Mesothelial cell of epicardium (in vitro differentiated cells): ENCODE results near the gene HSPA4L. TPM values are rescaled to one million over a fixed set of nuclear protein-coding genes. Genes with fewer than 3 reads are reported as not detected.
A peak's percentile ranks its signal among the peaks of the same experiment; 100 is the strongest.

Experiments
- DNase-seq, 2 experiments: peaks; one replicate each; pipeline ENCODE4 v3.0.0; 2021; ENCODE audit warnings: low spot score in 2 of 2; ENCODE audit not compliant: unreplicated experiment in 2 of 2
- H3K27ac Mint-ChIP-seq: 2 replicates; pipeline ENCODE4 v1.8.0; 2021; ENCODE audit warnings: mixed read lengths
- H3K27me3 Mint-ChIP-seq: 2 replicates; pipeline ENCODE4 v1.8.0; 2021; ENCODE audit warnings: low read depth, mixed read lengths
- H3K36me3 Mint-ChIP-seq: 2 replicates; pipeline ENCODE4 v1.8.0; 2021; ENCODE audit warnings: mixed read lengths
- H3K4me1 Mint-ChIP-seq: 2 replicates; pipeline ENCODE4 v1.8.0; 2021; ENCODE audit warnings: mixed read lengths
- H3K4me3 Mint-ChIP-seq: 2 replicates; pipeline ENCODE4 v1.8.0; 2021; ENCODE audit warnings: mild to moderate bottlenecking, moderate library complexity, mixed read lengths
- H3K9me3 Mint-ChIP-seq: 2 replicates; pipeline ENCODE4 v1.8.0; 2021; ENCODE audit warnings: mixed read lengths
- total RNA-seq: library from RNA; stranded (reverse); gene quantifications from 3 replicates; pipeline ENCODE4 v1.2.1, GENCODE V29; 2021
- TF ChIP-seq, protein P1 (sequence below): fragments of 200-600 bp; sonication (generic); IDR thresholded peaks from one replicate; pipeline ENCODE4 v1.5.0; 2021; ENCODE audit warnings: antibody characterized with exemption; ENCODE audit not compliant: unreplicated experiment

Gene HSPA4L
- total RNA-seq, 1 donor from 2014 or later = 4.6 TPM

DNA sequence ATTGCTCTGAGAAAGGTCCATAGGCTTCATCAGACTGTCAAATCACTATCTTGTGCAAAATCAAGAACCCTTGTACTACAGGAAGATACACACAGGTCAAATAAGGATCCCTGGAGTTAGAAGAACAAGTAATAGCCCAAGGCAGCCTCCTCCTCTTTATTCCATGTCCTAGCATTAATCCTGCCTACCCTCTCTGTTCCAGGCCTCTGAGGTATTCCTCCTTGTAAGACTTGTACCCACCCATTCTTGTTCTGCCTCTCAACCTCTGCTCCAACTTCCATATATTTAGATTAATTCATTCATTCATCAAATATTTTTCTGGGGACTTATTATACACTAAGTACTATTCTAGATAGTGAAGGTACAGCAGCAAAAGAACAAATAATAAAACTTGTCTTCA is 88.2 kb downstream of the HSPA4L start:
- H3K27ac Mint-ChIP-seq = no peak overlapping the region
- no peaks in the 10 kb centered on the region for H3K27me3 Mint-ChIP-seq
- peaks cover 8% of the 10 kb centered on the region for H3K36me3 Mint-ChIP-seq
- no peak overlapping the region for H3K4me3 Mint-ChIP-seq
- TF ChIP-seq, protein P1, sequence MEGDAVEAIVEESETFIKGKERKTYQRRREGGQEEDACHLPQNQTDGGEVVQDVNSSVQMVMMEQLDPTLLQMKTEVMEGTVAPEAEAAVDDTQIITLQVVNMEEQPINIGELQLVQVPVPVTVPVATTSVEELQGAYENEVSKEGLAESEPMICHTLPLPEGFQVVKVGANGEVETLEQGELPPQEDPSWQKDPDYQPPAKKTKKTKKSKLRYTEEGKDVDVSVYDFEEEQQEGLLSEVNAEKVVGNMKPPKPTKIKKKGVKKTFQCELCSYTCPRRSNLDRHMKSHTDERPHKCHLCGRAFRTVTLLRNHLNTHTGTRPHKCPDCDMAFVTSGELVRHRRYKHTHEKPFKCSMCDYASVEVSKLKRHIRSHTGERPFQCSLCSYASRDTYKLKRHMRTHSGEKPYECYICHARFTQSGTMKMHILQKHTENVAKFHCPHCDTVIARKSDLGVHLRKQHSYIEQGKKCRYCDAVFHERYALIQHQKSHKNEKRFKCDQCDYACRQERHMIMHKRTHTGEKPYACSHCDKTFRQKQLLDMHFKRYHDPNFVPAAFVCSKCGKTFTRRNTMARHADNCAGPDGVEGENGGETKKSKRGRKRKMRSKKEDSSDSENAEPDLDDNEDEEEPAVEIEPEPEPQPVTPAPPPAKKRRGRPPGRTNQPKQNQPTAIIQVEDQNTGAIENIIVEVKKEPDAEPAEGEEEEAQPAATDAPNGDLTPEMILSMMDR = no peak
- peaks cover 5% of the 10 kb centered on the region for H3K4me1 Mint-ChIP-seq
- H3K9me3 Mint-ChIP-seq = peaks cover 9% of the 10 kb centered on the region
- no peak for DNase-seq

DNA sequence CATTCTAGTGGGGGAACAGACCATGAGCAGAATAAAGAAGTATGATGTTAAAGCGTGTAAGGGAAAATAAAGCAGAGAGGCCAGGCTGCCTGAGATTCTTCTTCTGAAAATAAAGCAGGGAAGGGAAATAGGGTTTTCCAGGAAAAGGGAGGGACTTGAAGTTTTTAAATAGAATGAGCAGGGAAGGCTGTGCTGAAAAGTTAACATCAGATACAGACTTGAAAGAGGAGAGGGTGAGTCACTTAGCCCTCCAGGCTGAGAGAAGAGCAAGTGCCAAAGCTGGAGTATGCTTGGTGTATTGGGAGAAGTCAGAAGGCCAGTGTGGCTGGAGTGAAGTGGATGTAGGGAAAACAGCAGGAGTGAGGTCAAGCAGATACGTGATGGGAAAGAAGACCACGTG is 88.6 kb downstream of the HSPA4L start:
- H3K9me3 Mint-ChIP-seq = peaks cover 9% of the 10 kb centered on the region
- H3K27ac Mint-ChIP-seq = peak overlapping the region; percentile 7
- H3K4me3 Mint-ChIP-seq = no peak overlapping the region
- H3K27me3 Mint-ChIP-seq = no peaks in the 10 kb centered on the region
- DNase-seq = no peak
- TF ChIP-seq, protein P1 = no peak
- H3K4me1 Mint-ChIP-seq = peaks cover 5% of the 10 kb centered on the region
- peaks cover 8% of the 10 kb centered on the region for H3K36me3 Mint-ChIP-seq

DNA sequence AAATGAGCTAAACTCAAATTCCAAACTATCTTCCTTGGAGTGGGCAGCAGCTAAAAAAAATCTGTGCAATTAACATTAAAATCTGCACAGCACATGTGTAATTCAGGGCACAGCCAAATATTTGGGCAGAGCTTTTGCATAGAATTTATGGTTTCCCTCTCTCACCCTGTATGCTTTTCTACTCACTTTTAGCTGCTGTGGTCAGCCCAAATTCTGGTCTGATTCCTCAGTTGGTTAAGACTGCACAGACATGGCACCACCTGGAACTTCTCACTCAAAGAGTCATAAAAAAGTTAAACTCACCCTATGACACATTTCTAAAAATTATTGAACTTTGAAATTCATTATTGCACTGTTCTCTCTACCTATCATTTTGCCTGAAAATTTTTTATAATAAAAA is 93.7 kb downstream of the HSPA4L start:
- H3K36me3 Mint-ChIP-seq = peaks cover 8% of the 10 kb centered on the region
- H3K4me3 Mint-ChIP-seq = no peak overlapping the region
- DNase-seq = no peak
- H3K4me1 Mint-ChIP-seq = peaks cover 14% of the 10 kb centered on the region
- H3K27ac Mint-ChIP-seq = no peak overlapping the region
- no peaks in the 10 kb centered on the region for H3K27me3 Mint-ChIP-seq
- TF ChIP-seq, protein P1 = no peak
- peaks cover 5% of the 10 kb centered on the region for H3K9me3 Mint-ChIP-seq

DNA sequence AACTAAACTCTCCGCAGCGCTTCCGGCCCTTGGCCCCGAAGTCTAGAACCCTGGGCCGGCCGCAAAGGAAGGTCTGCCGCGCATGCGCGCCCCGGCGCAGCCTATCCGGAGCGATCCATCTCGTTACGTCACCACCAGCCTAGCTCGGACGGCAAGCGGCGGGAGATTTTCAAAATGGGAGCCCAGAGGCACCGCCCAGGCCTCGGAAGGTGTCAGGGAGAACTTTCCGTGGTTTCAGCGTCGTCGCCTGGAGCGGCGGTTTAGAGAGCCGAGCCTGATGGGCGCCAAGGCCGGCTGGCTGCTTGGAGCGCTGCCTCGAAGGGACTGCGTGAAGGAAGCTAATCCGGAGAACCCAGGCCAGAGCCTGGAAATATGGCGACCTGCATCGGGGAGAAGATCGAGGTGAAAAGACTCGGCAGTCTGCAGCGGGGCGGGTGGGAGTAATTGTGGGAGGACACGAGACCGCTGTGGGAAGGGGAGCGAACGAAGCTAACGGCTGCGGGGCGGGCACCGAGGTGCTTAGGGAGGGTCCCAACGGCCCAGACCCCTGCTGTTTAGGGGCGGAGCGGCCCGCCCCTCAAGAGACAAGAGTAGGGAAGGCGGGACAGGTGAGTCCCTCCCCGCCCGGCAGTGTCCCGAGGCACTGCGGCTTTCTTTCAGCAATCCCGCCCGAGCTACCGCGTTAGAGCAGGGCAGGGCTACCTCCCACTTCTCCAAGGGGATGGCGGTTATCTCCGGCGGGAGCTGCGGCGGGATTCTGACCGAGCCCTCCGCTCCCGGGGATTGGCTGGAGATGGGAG is 98.8 kb downstream of the HSPA4L start, which contains the start of gene PLK4:
TSS of gene PLK4 (plus strand) at position 131 of the 800 bp plus-strand sequence. CDS start at position 373, 242 bp downstream.
- peak; percentile 89 to 97 for DNase-seq
- Mint-ChIP-seq H3K4me1 (peaks cover 22% of the 10 kb centered on the region), H3K36me3 (peaks cover 5% of the 10 kb centered on the region), H3K27ac (peak within 1 kb of the TSS; percentile 99), H3K9me3 (no peaks in the 10 kb centered on the region), H3K27me3 (no peaks in the 10 kb centered on the region), H3K4me3 (peak within 1 kb of the TSS; percentile 91)
- TF ChIP-seq, protein P1 = no peak

DNA sequence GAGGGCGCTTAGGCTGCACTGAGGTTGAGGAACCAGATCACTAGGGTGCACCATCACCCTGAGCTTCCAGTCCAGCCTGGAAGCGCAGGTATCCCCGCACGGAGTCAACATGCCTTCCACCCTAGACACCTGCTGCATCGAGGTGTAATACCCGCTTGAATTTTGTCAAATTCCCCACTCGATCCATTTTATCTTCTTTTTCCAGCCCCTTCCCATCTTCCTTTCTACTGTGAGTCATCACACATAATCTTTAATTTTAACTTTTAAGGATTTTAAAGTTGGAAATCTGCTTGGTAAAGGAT is 99.4 kb downstream of the HSPA4L start:
- TF ChIP-seq, protein P1 = no peak
- no peaks in the 10 kb centered on the region for H3K9me3 Mint-ChIP-seq
- H3K4me1 Mint-ChIP-seq = peaks cover 22% of the 10 kb centered on the region
- peak overlapping the region; percentile 91 for H3K4me3 Mint-ChIP-seq
- DNase-seq = no peak
- H3K36me3 Mint-ChIP-seq = peaks cover 9% of the 10 kb centered on the region
- no peaks in the 10 kb centered on the region for H3K27me3 Mint-ChIP-seq
- H3K27ac Mint-ChIP-seq = peak overlapping the region; percentile 99
